Activated CD4-positive, alpha-beta T cell treated with anti-CD3 and anti-CD28 coated beads, Interleukin-2, amount 50 U/mL, for 24 hours (primary cell): ENCODE measurements around the gene PAFAH1B1.
"Not testable (repeated sequence)": the region's sequence is repeated elsewhere in the genome, so short reads cannot be mapped to it uniquely, and the experiment has no call there.

Experiments used
- DNase-seq, 2 donors: peaks; one replicate each; pipeline ENCODE4 v3.0.0-alpha.2; 2020; ENCODE audit warnings: low read depth in 1 of 2, low spot score in 1 of 2

PAFAH1B1 gene

GRCh38 chr17:2635241-2635640, 41.8 kb downstream of the PAFAH1B1 start:
- DNase-seq: no peak

GRCh38 chr17:2635675-2636074, 42.2 kb downstream of the PAFAH1B1 start:
- no peak for DNase-seq

- DNase-seq: no peak
Observed at GRCh38 chr17:2636169-2636930, 42.9 kb downstream of the PAFAH1B1 start.

- DNase-seq: no peak
Observed at GRCh38 chr17:2637422-2637821, 44.0 kb downstream of the PAFAH1B1 start.

GRCh38 chr17:2644971-2645370, 51.5 kb downstream of the PAFAH1B1 start:
- DNase-seq: no peak

- DNase-seq: no peak
Observed at GRCh38 chr17:2647957-2648356, 54.5 kb downstream of the PAFAH1B1 start.

GRCh38 chr17:2649191-2649590, 55.7 kb downstream of the PAFAH1B1 start:
- no peak for DNase-seq

GRCh38 chr17:2652911-2653310, 59.5 kb downstream of the PAFAH1B1 start:
- DNase-seq: not testable (repeated sequence)

GRCh38 chr17:2655546-2655945, 62.1 kb downstream of the PAFAH1B1 start:
- DNase-seq: no peak

GRCh38 chr17:2656283-2656682, 62.8 kb downstream of the PAFAH1B1 start:
- DNase-seq: no peak

GRCh38 chr17:2659337-2659736, 65.9 kb downstream of the PAFAH1B1 start:
- not testable (repeated sequence) for DNase-seq

- not testable (repeated sequence) for DNase-seq
Observed at GRCh38 chr17:2660410-2660809, 67.0 kb downstream of the PAFAH1B1 start.

GRCh38 chr17:2672026-2672425, 78.6 kb downstream of the PAFAH1B1 start:
- no peak for DNase-seq

- not testable (repeated sequence) for DNase-seq
Observed at GRCh38 chr17:2679247-2679646, 85.8 kb downstream of the PAFAH1B1 start.

- DNase-seq: no peak
Observed at GRCh38 chr17:2680961-2681360, 87.5 kb downstream of the PAFAH1B1 start.

GRCh38 chr17:2681650-2682049, 88.2 kb downstream of the PAFAH1B1 start:
- no peak for DNase-seq

- DNase-seq: no peak
Observed at GRCh38 chr17:2682176-2682938, 88.9 kb downstream of the PAFAH1B1 start.

- DNase-seq: no peak
Observed at GRCh38 chr17:2683912-2684311, 90.5 kb downstream of the PAFAH1B1 start.

GRCh38 chr17:2684549-2684948, 91.1 kb downstream of the PAFAH1B1 start:
- no peak for DNase-seq

- DNase-seq: no peak
Observed at GRCh38 chr17:2685696-2686095, 92.2 kb downstream of the PAFAH1B1 start.

GRCh38 chr17:2687074-2687418, 93.6 kb downstream of the PAFAH1B1 start:
- DNase-seq: no peak
